ENCODE results near the gene TMEM19.

GRCh38 chr12:71661977-71662530, 23.8 kb upstream of the TMEM19 start:
- TF ChIP-seq ZNF565 (CRISPR knock-in tag; conservative IDR thresholded peaks at IDR 0.05; ENCODE audit: low read depth) (no peak), ZC3H10 (CRISPR knock-in tag; IDR thresholded peaks at IDR 0.05) (no peak), TSHZ2 (CRISPR knock-in tag; IDR thresholded peaks at IDR 0.05) (no peak), ARNTL (CRISPR knock-in tag; IDR thresholded peaks at IDR 0.05; ENCODE audit: borderline replicate concordance, low read depth) (no peak), OSR1 (CRISPR knock-in tag; IDR thresholded peaks at IDR 0.05) (no peak), ZFP30 (CRISPR knock-in tag; IDR thresholded peaks at IDR 0.05) (no peak), PATZ1 (CRISPR knock-in tag; IDR thresholded peaks at IDR 0.05; ENCODE audit: borderline replicate concordance) (no peak), POU6F1 (CRISPR knock-in tag; IDR thresholded peaks at IDR 0.05; ENCODE audit: borderline replicate concordance, low read depth) (no peak), TOX (CRISPR knock-in tag; IDR thresholded peaks at IDR 0.05; ENCODE audit: borderline replicate concordance) (no peak), ZFP3 (CRISPR knock-in tag; IDR thresholded peaks at IDR 0.05) (no peak), ESRRG (CRISPR knock-in tag; IDR thresholded peaks at IDR 0.05) (no peak)
- TF ChIP-seq, protein P1, sequence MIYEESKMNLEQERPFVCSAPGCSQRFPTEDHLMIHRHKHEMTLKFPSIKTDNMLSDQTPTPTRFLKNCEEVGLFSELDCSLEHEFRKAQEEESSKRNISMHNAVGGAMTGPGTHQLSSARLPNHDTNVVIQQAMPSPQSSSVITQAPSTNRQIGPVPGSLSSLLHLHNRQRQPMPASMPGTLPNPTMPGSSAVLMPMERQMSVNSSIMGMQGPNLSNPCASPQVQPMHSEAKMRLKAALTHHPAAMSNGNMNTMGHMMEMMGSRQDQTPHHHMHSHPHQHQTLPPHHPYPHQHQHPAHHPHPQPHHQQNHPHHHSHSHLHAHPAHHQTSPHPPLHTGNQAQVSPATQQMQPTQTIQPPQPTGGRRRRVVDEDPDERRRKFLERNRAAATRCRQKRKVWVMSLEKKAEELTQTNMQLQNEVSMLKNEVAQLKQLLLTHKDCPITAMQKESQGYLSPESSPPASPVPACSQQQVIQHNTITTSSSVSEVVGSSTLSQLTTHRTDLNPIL (CRISPR knock-in tag; IDR thresholded peaks at IDR 0.05; ENCODE audit: low read depth) = no peak
